Astrocyte (in vitro differentiated cells and primary cell): Measurements from ENCODE around the gene TMEM17. TPM values are rescaled to one million over a fixed set of nuclear protein-coding genes. Genes with fewer than 3 reads are reported as not detected.
"Not testable (repeated sequence)": the region's sequence is repeated elsewhere in the genome, so short reads cannot be mapped to it uniquely, and the experiment has no call there.

Source experiments
- DNase-seq: peaks from one replicate; pipeline ENCODE4 v3.0.0-alpha.2; 2010; ENCODE audit warnings: low read depth
- FAIRE-seq: peaks from 2 replicates; lab custom pipeline; 2011; peaks lifted over from hg19 to GRCh38; lab: Jason Lieb, UNC
- H2AFZ ChIP-seq: 2 replicates; pipeline ENCODE4 v1.6.0; 2012; ENCODE audit warnings: low read depth, low read length, inconsistent platforms
- H3K27ac ChIP-seq: 2 replicates; pipeline ENCODE4 v1.5.1; 2011; ENCODE audit warnings: low read depth, low read length, inconsistent platforms
- H3K27me3 ChIP-seq: 2 replicates; pipeline ENCODE4 v1.6.0; 2011; ENCODE audit warnings: low read length, inconsistent platforms; ENCODE audit not compliant: insufficient read depth
- H3K36me3 ChIP-seq: 2 replicates; pipeline ENCODE4 v1.5.1; 2011; ENCODE audit warnings: low read length, inconsistent platforms; ENCODE audit not compliant: insufficient read depth
- H3K4me1 ChIP-seq: 2 replicates; pipeline ENCODE4 v1.5.1; 2011; ENCODE audit warnings: low read length, inconsistent platforms; ENCODE audit not compliant: insufficient read depth
- H3K4me2 ChIP-seq: 2 replicates; pipeline ENCODE4 v1.6.0; 2012; ENCODE audit warnings: low read length, inconsistent platforms
- H3K4me3 ChIP-seq: 2 replicates; pipeline ENCODE4 v1.5.1; 2011; ENCODE audit warnings: low read depth, mild to moderate bottlenecking, low read length, inconsistent platforms; ENCODE audit not compliant: insufficient read depth
- H3K79me2 ChIP-seq: 2 replicates; pipeline ENCODE4 v1.6.0; 2012; ENCODE audit warnings: mild to moderate bottlenecking, low read length, inconsistent platforms; ENCODE audit not compliant: insufficient read depth
- H3K9ac ChIP-seq: 2 replicates; pipeline ENCODE4 v1.6.0; 2012; ENCODE audit warnings: mild to moderate bottlenecking, low read length, inconsistent platforms
- H3K9me3 ChIP-seq: 2 replicates; pipeline ENCODE4 v1.5.1; 2012; ENCODE audit warnings: low read depth, mild to moderate bottlenecking, low read length, inconsistent platforms; ENCODE audit not compliant: insufficient read depth
- H4K20me1 ChIP-seq: 2 replicates; pipeline ENCODE4 v1.6.0; 2012; ENCODE audit warnings: low read length, inconsistent platforms; ENCODE audit not compliant: insufficient read depth
- H3K27ac Mint-ChIP-seq: one replicate; pipeline ENCODE4 v1.8.0; 2021; ENCODE audit warnings: mild to moderate bottlenecking, mixed read lengths; ENCODE audit not compliant: unreplicated experiment
- H3K27me3 Mint-ChIP-seq: one replicate; pipeline ENCODE4 v1.8.0; 2021; ENCODE audit warnings: low read depth, mixed read lengths; ENCODE audit not compliant: unreplicated experiment
- H3K36me3 Mint-ChIP-seq: one replicate; pipeline ENCODE4 v1.8.0; 2021; ENCODE audit warnings: low read depth, mixed read lengths; ENCODE audit not compliant: unreplicated experiment
- H3K4me1 Mint-ChIP-seq: one replicate; pipeline ENCODE4 v1.8.0; 2021; ENCODE audit warnings: low read depth, mixed read lengths; ENCODE audit not compliant: unreplicated experiment
- H3K4me3 Mint-ChIP-seq: one replicate; pipeline ENCODE4 v1.8.0; 2021; ENCODE audit warnings: mild to moderate bottlenecking, moderate library complexity, mixed read lengths; ENCODE audit not compliant: unreplicated experiment
- H3K9me3 Mint-ChIP-seq: one replicate; pipeline ENCODE4 v1.8.0; 2021; ENCODE audit warnings: mild to moderate bottlenecking, mixed read lengths; ENCODE audit not compliant: unreplicated experiment
- CTCF ChIP-seq: IDR thresholded peaks from 2 replicates; pipeline ENCODE4 v1.5.1; 2011; ENCODE audit warnings: low read depth, mild to moderate bottlenecking, inconsistent platforms, low read length, moderate library complexity; ENCODE audit not compliant: insufficient read depth
- EZH2 ChIP-seq: IDR thresholded peaks from 2 replicates; pipeline ENCODE4 v1.6.1; 2012; ENCODE audit warnings: mild to moderate bottlenecking, low read length, inconsistent platforms; ENCODE audit not compliant: insufficient read depth
- total RNA-seq: library from RNA; stranded (reverse); gene quantifications from 2 replicates; pipeline ENCODE4 v1.2.1, GENCODE V29; 2021

TMEM17 gene
- total RNA-seq, 1 donor from 2014 or later, result 2.7 TPM

- H3K27me3 Mint-ChIP-seq, result peaks cover 6% of the 10 kb centered on the region
- FAIRE-seq (no peak), DNase-seq (no peak)
- no peak overlapping the region for H3K9ac ChIP-seq
- H3K27ac ChIP-seq, result no peak overlapping the region
- H3K4me1 ChIP-seq, result no peaks in the 10 kb centered on the region
- no peaks in the 10 kb centered on the region for H4K20me1 ChIP-seq
- no peaks in the 10 kb centered on the region for H3K9me3 ChIP-seq
- no peaks in the 10 kb centered on the region for H3K79me2 ChIP-seq
- no peak overlapping the region for H3K4me3 Mint-ChIP-seq
- H3K27ac Mint-ChIP-seq, result no peak overlapping the region
- TF ChIP-seq CTCF, result no peak
- no peak for TF ChIP-seq EZH2
- peaks cover 4% of the 10 kb centered on the region for H3K36me3 Mint-ChIP-seq
- H3K36me3 ChIP-seq, result no peaks in the 10 kb centered on the region
- no peak overlapping the region for H3K4me2 ChIP-seq
- H3K27me3 ChIP-seq, result no peaks in the 10 kb centered on the region
- H2AFZ ChIP-seq, result no peak overlapping the region
- H3K9me3 Mint-ChIP-seq, result peaks cover 9% of the 10 kb centered on the region
- peaks cover 3% of the 10 kb centered on the region for H3K4me1 Mint-ChIP-seq
- H3K4me3 ChIP-seq, result no peak overlapping the region
These were observed 32.8 kb upstream of the TMEM17 start for GRCh38 chr2:62538756-62539155.

GRCh38 chr2:62537814-62538213 is 31.8 kb upstream of the TMEM17 start:
- peaks cover 15% of the 10 kb centered on the region for H3K9me3 Mint-ChIP-seq
- Histone ChIP-seq H2AFZ (no peak overlapping the region), H3K36me3 (no peaks in the 10 kb centered on the region), H3K4me2 (no peak overlapping the region), H3K27ac (no peak overlapping the region), H4K20me1 (no peaks in the 10 kb centered on the region), H3K9me3 (no peaks in the 10 kb centered on the region), H3K9ac (no peak overlapping the region), H3K4me1 (no peaks in the 10 kb centered on the region), H3K79me2 (no peaks in the 10 kb centered on the region), H3K4me3 (no peak overlapping the region), H3K27me3 (no peaks in the 10 kb centered on the region)
- FAIRE-seq (no peak), DNase-seq (no peak)
- H3K4me3 Mint-ChIP-seq, result no peak overlapping the region
- no peak for TF ChIP-seq EZH2
- no peak for TF ChIP-seq CTCF
- H3K4me1 Mint-ChIP-seq, result peaks cover 3% of the 10 kb centered on the region
- H3K36me3 Mint-ChIP-seq, result peaks cover 4% of the 10 kb centered on the region
- no peak overlapping the region for H3K27ac Mint-ChIP-seq
- peaks cover 6% of the 10 kb centered on the region for H3K27me3 Mint-ChIP-seq

- Mint-ChIP-seq H3K4me1 (peaks cover 3% of the 10 kb centered on the region), H3K4me3 (no peak overlapping the region), H3K36me3 (peaks cover 4% of the 10 kb centered on the region), H3K27me3 (peaks cover 6% of the 10 kb centered on the region), H3K9me3 (peaks cover 15% of the 10 kb centered on the region), H3K27ac (no peak overlapping the region)
- FAIRE-seq (no peak), DNase-seq (no peak)
- H3K27ac ChIP-seq, result no peak overlapping the region
- no peaks in the 10 kb centered on the region for H4K20me1 ChIP-seq
- H3K36me3 ChIP-seq, result no peaks in the 10 kb centered on the region
- H3K27me3 ChIP-seq, result no peaks in the 10 kb centered on the region
- no peak overlapping the region for H3K4me2 ChIP-seq
- H2AFZ ChIP-seq, result no peak overlapping the region
- H3K9ac ChIP-seq, result no peak overlapping the region
- TF ChIP-seq CTCF (no peak), EZH2 (no peak)
- H3K9me3 ChIP-seq, result no peaks in the 10 kb centered on the region
- no peaks in the 10 kb centered on the region for H3K79me2 ChIP-seq
- H3K4me3 ChIP-seq, result no peak overlapping the region
- H3K4me1 ChIP-seq, result no peaks in the 10 kb centered on the region
These were observed 31.0 kb upstream of the TMEM17 start for GRCh38 chr2:62536873-62537547.

GRCh38 chr2:62535521-62535920 is 29.5 kb upstream of the TMEM17 start:
- not testable (repeated sequence) for H3K9me3 ChIP-seq, H3K4me1 Mint-ChIP-seq, H3K27me3 ChIP-seq, H3K9ac ChIP-seq, H3K4me2 ChIP-seq, H3K4me1 ChIP-seq, H4K20me1 ChIP-seq, H3K79me2 ChIP-seq, H3K36me3 ChIP-seq, H3K4me3 Mint-ChIP-seq, H2AFZ ChIP-seq, DNase-seq, H3K4me3 ChIP-seq, H3K27me3 Mint-ChIP-seq, H3K36me3 Mint-ChIP-seq, H3K27ac ChIP-seq, H3K27ac Mint-ChIP-seq, FAIRE-seq
- H3K9me3 Mint-ChIP-seq, result peaks cover 15% of the 10 kb centered on the region
